ENCODE measurements around the gene MBD5.

- TF ChIP-seq CTCF (conservative IDR thresholded peaks at IDR 0.05) (no peak), ZFX (IDR thresholded peaks at IDR 0.05) (no peak)
These were observed 152.3 kb downstream of the MBD5 start for GRCh38 chr2:148173168-148173567.
